HG03064 (cell line): Measurements from ENCODE around the gene EPYC.
"Not testable (repeated sequence)": the region's sequence is repeated elsewhere in the genome, so short reads cannot be mapped to it uniquely, and the experiment has no call there.

ENCODE experiments used
- ATAC-seq: cut with Tn5 transposase; IDR thresholded peaks from one replicate; pipeline ENCODE4 v1.9.1; 2021; ENCODE audit warnings: low read depth; ENCODE audit not compliant: unreplicated experiment

The EPYC gene

DNA sequence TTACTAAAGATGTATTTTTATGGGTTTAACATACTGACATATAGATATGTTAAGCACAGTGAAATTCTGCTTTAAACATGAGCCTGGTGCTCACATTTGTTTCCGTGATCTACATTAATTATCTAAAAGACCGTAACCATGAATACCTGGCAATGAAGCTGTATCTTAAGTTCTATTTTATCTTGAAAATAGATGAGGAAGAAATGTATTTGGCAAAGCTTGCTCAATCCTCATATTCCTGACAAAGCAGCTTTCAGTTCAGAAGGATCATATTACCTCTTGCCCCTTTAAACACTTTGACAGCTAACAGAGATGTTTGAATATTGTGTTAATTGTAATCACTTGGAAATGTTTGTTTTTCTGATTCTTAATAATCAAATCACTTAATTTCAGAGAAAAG, 9.8 kb downstream of the EPYC start:
- ATAC-seq, result no peak

DNA sequence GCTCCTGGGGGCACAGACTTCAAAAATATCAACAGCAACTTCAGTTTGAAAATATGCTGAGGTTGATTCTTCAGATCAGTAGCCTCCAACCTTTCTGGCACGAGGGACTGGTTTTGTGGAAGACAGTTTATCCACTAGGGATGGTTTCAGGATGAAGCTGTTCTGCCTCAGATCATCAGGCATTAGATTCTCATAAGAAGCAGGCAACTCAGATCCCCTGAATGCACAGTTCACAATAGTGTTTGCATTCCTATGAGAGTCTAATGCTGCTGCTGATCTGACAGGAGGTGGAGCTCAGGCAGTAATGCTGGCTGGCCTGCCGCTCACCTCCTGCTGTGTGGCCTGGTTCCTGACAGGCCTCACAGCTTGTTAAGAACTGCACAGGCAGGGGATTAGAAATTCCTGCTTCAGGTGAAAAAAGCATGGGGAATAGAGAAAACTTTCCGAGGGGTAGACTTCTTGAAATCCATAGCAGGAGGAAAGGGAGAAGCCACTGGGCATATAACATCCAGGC, 12.8 kb downstream of the EPYC start:
- ATAC-seq, result no peak

DNA sequence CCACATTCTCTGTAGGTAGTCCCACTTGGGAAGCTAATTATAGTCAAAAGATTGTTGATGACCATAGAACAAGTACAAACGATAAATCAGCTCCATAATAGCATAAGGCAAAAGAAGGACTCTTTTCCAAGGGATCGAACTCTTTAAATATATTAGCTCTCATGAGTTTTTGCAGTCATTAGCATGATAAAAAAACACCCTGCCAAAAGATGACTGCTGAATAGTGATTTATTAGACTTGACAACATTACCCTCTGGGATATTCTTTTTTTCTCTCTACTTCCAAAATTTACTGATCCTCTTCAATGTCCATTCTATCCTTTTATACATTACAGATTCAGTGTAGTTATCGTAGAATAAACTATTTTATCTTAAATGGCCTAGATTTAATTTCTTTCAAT, 14.2 kb downstream of the EPYC start:
- ATAC-seq, result no peak

DNA sequence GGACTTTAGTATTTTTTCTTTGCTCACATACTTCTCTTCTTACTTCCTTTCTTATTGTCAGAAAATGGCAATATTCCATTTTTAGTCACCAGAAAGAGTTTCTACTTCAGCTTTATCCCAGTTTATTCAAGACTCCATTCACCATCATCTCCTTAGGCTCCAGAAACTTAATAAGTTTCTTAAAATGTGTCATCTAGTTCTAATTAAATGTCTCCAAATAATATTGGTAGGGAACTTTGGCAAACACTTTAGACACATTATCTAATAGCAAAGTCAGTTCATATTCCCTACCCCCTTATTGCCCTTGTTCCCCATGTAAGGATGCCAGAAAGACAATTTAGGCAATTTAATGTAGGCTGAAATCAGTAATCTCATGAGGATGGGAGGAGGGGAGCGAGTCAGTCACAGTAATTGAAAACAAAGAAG, 15.1 kb downstream of the EPYC start:
- ATAC-seq, result no peak

DNA sequence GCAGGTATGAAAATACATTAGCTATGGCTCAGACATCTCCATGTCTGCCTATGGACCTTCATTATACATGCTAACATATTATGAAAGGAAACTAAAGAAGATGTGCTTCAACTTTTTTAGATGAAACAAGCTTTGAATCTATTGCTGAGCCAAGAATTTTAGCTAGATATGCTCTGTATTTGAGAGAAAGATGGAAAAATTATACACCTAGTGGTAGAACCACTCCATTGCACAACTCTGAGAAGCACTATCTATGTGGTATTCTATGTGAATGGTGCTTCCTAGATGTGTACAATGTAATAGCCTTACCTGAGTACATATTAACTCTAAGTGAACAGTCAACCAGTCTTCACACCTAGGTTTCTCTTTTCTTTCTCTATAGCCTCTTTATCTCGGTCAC, 17.3 kb downstream of the EPYC start:
- ATAC-seq, result peak; percentile 53

DNA sequence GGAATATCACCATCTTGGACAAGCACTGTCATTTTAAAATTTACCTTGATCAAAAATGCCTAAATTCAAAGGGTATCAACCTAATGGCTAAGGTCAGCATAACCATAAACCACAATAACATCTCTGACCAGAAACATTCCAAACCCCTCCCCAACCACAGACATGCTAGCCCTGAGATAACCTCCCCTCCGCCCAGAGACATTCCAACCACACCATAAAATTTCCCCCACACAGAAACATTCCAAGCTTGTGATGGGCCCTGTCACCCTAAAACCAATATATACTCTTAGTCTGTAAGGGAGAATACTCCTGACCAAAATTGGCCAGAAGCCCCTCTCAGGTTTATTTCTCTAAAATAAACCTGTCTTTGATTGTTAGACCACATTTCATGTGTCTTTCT, 17.7 kb downstream of the EPYC start:
- no peak for ATAC-seq

DNA sequence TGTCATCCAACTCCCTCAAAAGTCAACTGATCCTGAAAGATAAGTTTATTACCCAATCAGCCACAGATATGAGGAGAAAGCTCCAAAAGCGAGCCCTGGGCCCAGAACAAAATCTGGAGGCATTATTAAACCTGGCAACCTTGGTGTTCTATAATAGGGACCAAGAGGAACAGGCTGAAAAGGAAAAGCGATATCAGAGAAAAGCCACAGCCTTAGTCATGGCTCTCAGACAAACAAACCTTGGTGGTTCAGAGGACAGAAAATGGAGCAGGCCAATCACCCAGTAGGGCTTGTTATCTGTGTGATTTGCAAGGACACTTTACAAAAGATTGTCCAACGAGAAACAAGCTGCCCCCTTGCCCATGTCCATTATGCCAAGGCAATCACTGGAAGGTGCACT, 19.4 kb downstream of the EPYC start:
- ATAC-seq, result not testable (repeated sequence)

DNA sequence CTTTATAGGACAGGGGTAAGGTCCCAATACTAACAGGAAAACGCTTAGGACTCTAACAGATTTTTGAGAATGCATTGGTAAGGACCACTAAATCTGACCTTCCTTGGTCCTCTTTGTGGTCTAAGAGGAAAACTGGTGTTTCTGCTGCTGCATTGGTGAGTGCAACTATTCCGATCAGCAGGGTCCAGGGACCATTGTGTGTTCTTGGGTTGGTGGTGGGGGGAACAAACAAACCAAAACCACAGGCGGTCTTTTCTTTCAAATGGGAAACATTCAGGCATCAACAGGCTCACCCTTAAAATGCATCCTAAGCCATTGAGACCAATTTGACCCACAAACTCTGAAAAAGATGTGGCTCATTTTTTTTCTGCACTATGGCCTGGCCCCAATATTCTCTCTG, 20.7 kb downstream of the EPYC start:
- no peak for ATAC-seq

DNA sequence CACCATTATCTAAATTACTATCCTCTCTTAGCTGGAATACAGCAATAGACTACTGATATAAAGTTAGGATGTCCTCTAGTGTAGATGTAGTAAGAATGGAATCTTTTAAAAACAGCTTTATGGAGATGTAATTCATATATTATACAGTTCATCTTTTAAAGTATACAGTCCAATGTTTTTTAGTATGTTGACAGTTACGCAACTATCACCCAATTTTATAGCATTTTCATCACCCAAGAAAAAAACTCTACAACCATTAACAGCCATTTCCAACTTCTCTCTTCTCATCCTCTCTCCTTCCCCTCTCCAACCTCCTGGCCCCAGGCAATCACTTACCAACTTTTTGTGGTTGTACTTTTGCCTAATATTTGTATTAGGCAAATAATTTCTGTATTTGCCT, 22.6 kb downstream of the EPYC start:
- ATAC-seq, result no peak

DNA sequence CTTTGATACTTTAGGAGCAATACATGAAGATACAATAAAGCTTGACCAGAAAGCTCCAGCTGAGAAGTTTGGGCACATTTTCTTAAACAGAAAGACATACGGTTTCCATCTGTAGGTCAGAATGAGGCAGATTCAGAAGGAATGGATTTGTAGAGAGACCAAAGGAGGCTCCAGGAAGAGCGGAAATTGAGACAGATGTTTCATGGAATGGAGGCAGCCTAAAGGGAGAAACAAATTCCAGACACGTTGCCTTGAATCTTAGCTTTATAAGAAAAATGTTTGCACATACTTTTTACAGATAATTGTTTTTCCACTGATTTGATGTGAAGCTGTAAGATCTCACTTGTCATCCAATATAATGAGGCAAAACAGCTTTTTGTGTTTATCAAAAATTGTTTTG, 24.8 kb downstream of the EPYC start:
- no peak for ATAC-seq

DNA sequence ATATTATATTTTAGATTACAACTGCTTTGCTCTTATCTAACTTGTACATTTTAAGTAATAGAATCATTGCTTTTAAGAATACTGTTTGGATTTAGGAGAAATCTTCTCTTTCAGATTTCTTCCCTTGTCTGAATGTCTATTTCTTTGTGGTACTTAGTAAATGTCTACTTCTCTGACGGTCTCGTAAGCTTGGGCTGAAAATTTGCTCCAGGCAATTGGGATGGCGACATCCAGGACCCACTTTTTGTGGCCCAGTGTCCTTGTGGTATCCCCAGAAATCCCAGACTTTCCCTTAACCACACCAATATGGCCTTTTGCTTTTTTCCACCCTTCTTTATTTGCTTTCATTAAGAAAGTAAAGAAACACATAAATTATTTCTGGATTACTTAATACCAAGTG, 25.8 kb downstream of the EPYC start:
- ATAC-seq, result no peak

DNA sequence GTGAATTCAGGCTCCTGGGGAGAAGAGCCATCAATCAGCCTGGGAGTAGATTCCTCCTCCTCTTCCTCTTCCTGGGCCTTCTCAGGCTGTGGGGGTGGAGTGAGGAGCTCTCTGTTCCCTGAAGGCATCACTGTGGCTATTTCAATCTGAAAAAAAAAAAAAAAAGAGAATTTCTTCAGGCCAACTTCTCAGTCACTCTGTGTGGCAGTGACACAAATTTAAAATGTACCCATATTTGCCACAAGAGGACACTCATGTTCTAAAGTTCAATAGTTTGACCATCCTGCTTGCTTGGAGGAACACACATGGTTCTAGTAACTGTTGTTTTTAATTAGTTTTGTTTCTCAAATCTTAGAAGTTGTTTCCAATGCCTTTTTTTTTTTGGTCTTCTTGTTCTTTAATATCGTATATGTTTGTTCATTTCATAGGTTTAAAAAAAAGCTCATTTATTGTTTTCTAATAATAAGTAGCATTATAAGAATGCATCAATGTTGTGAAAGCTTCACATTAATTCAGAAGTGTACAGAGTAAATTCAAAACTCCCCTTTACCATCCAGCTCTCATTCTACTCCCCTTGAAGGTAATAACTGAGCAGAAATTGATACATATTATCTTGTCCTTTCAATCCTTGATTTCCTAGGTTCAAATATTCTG, 26.5 kb downstream of the EPYC start:
- peak; percentile 72 for ATAC-seq

DNA sequence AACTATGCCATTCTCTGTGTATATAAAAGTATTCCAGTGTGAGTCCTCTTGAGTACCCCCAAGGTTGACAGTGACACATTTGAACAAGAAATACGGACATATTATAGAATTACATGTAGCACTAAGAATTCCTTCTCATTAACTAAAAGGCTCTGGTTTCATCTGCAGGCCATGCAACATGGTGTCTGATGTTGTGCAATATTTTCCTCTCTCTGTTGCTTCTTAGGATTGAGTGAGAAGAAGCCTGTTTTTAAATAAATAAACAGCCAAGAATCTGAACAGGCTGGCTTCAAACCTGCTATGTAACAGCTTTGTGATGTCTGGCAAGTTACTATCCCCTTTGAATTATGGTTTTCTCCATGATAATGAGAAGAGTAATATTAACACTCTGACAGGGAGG, 27.5 kb downstream of the EPYC start:
- ATAC-seq, result no peak

DNA sequence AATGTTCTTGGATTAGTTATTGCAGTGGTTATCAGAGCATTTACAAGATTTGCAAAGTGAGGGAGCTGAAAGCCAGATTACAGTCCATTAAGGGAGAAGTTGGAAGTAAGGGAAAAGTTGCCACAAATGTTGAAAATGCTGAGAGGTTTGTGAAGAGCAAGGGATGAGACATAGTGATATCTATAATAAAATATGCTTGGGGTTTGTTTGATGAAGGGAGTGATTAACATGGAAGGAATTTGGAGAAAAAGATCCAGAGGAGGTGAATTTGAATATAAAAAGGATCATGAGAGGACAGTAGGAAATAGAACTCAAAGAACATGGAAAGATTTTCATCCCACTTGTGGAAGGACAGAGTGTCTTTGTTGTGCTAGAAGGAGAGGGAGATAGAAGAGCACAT, 30.5 kb downstream of the EPYC start:
- ATAC-seq, result no peak

DNA sequence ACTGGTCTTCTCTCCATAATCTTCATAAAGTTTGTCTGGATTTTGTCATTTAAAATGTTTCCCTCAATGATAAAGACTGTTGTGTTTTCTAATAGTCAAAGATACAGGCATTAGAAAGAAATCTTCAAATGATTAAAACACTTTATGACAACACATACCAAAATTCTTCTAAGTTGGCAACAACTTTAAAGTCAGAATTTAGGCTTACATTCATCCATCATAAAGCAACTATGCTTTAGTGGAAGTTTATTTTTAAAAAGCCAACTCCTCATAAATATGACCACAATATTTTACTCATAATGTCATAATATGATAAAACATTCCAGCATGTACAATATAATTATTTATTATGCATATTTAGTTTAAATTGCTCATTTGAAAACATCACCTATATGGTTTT, 32.5 kb downstream of the EPYC start:
- ATAC-seq, result no peak

DNA sequence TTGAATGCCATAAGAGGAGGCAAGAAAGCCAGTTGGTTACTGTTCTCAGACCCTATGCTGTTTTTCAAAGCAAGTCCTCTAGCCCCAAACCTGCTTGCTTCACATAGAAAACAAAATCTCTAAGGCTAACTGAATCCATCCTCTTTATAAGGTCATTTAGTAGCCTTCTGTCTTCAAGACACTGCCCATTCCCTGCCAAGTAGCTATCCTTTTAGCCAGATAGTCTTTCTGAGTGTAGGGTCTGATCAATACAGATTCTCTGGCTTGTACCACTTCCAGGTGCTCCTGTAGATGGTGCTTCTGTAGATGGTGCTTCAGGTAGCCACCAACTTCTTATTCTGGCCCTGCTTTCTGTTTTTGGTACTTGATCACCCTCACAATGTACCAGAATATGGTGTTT, 33.9 kb downstream of the EPYC start:
- no peak for ATAC-seq

DNA sequence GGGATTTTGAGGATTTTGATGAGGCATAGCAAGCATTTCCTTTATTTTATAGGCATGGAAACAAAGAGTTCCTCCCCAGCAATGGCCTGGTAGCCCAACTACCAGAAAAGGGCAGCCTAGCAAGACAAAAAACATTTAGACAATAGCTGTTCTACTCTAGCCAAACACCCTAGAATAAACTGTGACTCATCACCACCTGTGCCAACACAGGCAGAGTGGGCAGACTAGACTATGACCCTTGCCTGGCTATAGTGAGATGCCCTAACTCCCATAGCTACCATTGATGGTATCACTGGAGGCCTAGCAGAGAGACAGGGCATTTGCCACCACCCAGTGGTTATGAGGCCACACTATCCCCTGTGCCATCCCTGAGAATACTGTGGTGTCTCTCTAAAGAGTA, 34.3 kb downstream of the EPYC start:
- ATAC-seq, result no peak

DNA sequence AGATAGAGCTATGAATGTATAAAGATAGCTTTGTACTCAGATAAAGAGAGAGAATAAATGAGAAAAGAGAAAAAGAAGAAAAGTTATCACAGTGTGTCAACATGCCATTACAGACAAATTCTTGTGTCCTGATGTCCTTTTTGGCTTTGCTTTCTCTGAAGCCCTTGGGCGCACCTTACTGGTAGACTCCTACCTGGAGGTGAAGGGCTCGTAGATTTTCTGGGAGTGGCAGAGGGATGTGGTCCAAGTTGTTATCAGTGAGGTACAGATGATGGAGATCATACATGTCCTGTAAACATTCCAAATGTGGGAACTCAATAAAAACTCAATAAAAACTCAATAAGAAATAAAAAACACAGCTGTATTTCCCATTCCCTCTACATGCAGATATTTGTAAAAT, 34.9 kb downstream of the EPYC start:
- no peak for ATAC-seq

DNA sequence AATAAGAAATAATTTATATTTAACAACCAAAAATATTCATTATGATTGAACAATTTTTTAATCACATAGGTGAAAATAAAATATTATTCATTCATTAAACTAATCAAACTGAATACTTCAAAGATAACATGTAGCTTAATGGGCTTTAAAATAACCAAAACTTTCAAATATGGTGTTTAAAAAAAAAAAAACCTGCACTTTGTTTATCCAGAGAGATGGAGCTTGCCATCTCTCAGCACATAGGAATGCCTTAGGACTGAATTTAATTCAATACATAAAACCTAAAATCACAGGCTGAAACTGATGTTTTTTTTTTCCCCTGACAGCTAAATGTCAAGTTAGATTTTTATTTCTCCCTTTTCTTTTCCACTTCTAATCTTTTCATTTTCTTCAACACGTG, 35.4 kb downstream of the EPYC start:
- ATAC-seq, result no peak

DNA sequence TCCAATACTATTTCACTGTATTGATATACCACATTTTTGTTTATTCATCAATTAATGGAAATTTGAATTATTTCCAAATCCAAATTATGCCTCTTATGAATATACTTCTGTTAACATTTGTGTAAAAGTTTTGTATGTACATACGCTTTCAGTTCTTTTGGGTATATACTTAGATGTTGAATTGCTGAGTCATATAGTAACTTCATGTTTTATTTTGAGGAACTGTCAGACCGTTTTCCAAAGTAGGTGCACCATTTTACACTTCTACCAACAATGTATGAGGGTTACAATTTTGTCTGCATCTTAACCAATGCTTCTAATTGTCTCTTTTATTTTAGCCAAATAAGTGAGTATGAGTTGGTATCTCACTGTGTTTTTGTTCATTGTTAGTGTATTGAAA, 39.6 kb downstream of the EPYC start:
- no peak for ATAC-seq

DNA sequence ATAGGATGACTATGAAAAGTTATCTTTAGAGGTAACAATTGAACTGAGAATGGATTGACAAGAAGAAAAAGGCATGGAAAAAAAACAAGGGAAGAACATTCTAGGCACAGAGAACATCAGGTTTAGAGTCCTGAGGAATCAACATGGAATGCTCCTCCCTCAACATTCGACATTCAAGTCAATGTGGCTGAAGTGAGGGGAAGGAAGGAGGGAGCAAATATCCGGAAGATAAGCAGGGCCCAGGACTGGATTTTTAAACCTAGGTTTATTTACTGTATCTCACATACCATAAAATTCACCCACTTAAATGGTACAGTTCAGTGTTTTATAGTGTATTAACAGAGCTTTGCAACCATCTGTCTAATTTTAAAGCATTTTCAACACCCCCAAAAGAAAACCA, 40.2 kb downstream of the EPYC start:
- no peak for ATAC-seq

DNA sequence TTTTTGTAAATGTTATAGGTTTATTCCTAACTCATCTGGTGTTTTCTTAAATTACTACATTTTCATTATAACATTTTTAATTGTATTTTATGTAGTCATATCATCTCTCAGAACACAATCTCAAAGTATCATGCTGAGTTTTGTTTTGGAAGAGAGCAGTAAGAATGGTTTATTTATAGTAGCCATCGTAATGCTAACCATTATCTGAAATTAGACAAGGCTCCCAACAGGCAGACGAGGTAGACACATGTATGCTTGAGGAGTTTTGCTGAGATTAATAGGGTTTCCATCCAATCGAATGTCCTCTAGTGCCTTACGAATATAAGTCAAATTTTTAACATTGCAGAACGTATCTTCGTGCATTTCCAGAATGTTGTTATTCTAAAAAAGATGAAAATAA, 40.8 kb downstream of the EPYC start:
- ATAC-seq, result no peak

DNA sequence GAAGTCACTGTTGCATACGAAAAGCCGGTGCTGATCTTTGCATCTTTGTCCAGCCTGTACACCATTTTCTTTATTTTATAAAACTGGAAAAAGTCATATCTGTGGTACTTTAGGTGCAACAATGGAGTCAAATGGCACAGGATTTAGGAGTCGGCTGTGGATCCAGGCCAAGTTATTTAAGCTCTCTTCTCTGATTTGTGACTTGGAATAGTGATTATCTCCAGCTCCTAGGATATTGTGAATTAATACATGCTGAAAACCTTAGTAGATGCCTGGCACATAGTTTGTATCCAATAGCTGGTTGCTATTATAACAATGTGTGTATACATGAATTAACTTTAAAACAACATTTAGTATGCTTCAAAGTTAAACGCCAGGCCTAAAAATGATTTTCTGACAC, 43.6 kb downstream of the EPYC start:
- no peak for ATAC-seq
